ENCODE data around the gene SLC8B1.

The SLC8B1 gene

DNA sequence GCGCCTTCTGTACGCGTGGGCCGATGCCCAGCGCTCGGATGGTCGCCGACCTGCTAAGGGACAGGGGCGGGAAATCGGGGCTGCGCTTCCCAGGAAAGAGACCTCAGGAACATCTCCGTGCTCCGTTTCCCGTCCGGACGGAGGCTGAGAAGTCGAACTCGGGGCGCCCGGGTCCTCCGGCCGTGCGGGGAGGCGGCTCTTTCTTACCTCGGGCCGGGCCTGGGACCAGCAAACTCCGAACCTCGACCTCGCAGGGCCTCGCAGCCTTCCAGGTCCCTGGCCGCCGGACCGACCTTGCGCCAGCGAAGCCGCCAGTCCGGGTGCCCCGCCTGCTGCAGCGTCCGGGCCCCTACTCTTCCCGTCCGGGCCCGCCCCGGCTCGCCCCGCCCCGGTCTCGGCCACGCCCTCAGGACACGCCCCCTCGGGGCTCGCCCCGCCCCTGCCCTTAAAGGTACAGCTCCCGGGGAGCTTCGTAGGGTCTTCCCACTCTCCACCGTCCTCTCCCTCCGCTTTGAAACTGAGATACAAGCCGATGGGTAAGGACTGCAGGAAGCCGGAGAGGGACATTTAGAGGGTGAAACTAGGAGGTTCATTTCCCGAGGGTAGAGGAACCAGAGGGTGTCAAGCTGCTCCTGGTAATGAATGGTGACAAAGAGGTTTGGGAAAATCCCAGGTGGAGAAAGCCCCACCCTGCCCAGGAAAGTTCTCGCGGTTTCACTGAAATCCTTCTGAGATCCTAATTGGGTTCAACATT, at the start of gene SLC8B1:
Gene SLC8B1, minus strand, starts transcription at position 324 of the 754 bp plus-strand sequence. CDS start 2,231 bp downstream, outside the sequence.
- peak within 1 kb of the TSS; percentile 69 for H3K4me3 ChIP-seq (ENCODE audit: low read depth, low read length)
- TF ChIP-seq, protein P1, sequence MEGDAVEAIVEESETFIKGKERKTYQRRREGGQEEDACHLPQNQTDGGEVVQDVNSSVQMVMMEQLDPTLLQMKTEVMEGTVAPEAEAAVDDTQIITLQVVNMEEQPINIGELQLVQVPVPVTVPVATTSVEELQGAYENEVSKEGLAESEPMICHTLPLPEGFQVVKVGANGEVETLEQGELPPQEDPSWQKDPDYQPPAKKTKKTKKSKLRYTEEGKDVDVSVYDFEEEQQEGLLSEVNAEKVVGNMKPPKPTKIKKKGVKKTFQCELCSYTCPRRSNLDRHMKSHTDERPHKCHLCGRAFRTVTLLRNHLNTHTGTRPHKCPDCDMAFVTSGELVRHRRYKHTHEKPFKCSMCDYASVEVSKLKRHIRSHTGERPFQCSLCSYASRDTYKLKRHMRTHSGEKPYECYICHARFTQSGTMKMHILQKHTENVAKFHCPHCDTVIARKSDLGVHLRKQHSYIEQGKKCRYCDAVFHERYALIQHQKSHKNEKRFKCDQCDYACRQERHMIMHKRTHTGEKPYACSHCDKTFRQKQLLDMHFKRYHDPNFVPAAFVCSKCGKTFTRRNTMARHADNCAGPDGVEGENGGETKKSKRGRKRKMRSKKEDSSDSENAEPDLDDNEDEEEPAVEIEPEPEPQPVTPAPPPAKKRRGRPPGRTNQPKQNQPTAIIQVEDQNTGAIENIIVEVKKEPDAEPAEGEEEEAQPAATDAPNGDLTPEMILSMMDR (IDR thresholded peaks at IDR 0.05; ENCODE audit: borderline replicate concordance, insufficient read depth, low read depth, low read length) = no peak

DNA sequence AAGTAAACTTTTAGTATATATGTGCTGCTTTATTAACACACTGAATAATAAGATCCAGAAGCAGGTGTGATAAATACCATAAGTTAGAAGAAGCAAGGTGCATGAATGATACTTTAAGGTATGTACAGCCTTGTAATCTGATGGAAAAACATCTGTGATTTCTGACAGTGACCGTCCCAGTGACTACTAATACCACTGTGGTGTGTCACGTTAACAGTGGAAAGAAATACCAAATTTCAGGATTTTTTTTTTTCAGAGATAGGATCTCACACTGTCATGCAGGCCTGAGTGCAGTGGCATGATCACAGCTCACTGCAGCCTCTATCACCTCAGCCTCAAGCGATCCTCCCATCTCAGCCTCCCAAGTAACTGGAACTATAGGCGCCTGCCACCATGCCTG, 47.3 kb upstream of the SLC8B1 start:
- no peak overlapping the region for H3K4me3 ChIP-seq (ENCODE audit: low read depth, low read length)
- TF ChIP-seq, protein P1 (IDR thresholded peaks at IDR 0.05; ENCODE audit: borderline replicate concordance, insufficient read depth, low read depth, low read length) = no peak

DNA sequence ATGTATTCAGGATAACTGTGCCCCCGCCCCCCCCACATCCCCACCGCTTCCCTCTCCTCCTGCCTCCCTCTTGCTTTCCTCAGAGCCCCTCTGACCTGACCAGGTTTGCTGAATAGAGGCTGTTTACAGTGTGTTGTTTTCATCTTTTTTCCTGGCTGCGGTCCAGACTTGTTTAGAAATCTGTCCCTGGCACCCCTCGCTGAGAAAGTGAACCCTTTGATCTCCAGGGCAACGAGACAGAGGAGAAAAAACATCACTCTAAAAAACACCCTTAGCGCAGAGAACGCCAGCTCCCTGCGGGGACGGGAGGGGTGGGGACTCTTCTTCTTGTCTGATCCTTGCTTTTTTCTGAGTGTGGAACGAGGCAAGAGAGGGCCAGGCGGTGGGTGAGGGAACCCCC, 46.3 kb upstream of the SLC8B1 start:
- no peak overlapping the region for H3K4me3 ChIP-seq (ENCODE audit: low read depth, low read length)
- TF ChIP-seq, protein P1 (IDR thresholded peaks at IDR 0.05; ENCODE audit: borderline replicate concordance, insufficient read depth, low read depth, low read length) = no peak

DNA sequence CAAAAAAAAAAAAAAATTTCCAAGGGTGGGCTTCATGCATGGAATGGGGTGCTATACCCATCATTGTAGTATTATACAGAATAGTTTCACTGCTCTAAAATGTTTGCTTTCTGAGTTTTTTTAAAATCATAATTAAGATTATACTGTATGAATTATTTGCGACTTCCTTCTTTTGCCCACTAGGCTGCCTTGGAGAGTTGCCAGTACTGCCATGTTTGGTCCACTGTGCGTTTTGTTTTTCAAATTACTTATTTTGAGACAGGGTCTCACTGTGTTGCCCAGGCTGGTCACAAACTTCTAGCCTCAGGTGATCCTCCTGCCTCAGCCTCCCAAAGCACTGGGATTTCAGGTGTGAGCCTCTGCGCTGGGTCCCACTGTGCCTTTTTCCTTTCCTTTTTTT, 43.4 kb upstream of the SLC8B1 start:
- H3K4me3 ChIP-seq (ENCODE audit: low read depth, low read length) = no peak overlapping the region
- TF ChIP-seq, protein P1 (IDR thresholded peaks at IDR 0.05; ENCODE audit: borderline replicate concordance, insufficient read depth, low read depth, low read length) = no peak

DNA sequence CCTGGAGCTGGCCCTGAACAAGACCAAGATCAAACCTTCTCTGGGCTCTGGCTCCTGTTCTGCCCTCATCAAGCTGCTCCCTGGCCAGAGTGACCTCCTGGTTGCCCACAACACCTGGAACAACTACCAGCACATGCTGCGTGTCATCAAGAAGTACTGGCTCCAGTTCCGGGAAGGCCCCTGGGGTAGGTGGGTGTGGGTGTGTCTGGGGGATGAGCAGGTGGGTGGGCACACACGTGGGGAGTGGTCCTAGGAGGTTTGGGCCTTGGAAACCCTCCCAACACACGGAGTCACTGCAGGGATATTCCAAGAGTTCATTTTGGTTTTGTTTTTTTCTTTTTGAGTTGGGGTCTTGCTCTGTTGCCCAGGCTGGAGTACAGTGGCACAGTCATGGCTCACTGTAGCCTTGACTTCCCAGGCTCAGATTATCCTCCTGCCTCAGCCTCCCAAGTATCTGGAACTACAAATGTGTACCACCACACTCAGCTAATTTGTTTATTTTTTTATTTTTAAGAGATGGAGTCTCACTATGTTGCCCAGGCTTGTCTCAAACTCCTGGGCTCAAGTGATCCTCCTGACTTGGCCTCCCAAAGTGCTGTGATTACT, 40.0 kb upstream of the SLC8B1 start:
- H3K4me3 ChIP-seq (ENCODE audit: low read depth, low read length) = no peak overlapping the region
- TF ChIP-seq, protein P1 (IDR thresholded peaks at IDR 0.05; ENCODE audit: borderline replicate concordance, insufficient read depth, low read depth, low read length) = no peak

DNA sequence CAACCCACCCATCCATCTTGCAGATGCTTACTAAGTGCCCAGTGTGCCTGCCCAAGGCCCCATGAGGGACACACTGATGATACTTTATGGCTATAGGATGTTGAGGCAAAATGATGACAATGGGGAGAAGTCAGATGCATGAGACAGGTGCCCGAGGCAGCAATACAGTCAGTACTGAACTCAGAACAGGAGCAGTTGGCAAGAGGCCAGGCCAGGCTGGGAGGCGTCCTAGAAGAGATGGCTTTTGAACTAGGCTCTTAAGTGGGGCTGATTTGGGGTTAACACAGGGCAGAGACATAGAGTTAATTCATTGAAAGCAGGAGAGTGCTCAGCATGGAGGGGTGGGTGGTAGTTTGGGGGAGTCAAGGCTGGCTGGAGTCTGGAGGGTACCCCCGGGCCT, 39.1 kb upstream of the SLC8B1 start:
- H3K4me3 ChIP-seq (ENCODE audit: low read depth, low read length) = no peak overlapping the region
- TF ChIP-seq, protein P1 (IDR thresholded peaks at IDR 0.05; ENCODE audit: borderline replicate concordance, insufficient read depth, low read depth, low read length) = no peak

DNA sequence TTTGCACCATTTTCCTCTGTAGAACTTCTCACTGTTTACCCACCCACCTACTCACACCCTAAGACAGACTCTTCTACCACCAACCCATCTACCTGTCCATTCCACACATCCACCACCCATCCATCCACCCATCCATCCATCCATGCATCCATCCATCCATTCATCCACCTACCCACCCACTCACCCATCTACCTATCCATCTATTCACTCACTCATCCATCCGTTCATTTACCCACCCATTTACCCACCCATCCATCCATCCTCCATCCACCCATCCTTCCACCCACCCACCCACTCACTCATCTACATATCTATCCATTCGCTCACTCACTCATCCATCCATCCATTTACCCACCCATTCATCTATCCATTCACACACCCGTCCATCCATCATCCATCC, 38.5 kb upstream of the SLC8B1 start:
- TF ChIP-seq, protein P1 (IDR thresholded peaks at IDR 0.05; ENCODE audit: borderline replicate concordance, insufficient read depth, low read depth, low read length) = no peak
- no peak overlapping the region for H3K4me3 ChIP-seq (ENCODE audit: low read depth, low read length)

Data from GM12875 (cell line).